ENCODE data around the gene AEN. TPM values are rescaled to one million over a fixed set of nuclear protein-coding genes. Genes with fewer than 3 reads are reported as not detected.

Gene AEN, protein sequence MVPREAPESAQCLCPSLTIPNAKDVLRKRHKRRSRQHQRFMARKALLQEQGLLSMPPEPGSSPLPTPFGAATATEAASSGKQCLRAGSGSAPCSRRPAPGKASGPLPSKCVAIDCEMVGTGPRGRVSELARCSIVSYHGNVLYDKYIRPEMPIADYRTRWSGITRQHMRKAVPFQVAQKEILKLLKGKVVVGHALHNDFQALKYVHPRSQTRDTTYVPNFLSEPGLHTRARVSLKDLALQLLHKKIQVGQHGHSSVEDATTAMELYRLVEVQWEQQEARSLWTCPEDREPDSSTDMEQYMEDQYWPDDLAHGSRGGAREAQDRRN
- 79.7 to 101 TPM (median 84.2 TPM) in 5 replicates for total RNA-seq (2022; extraction: Qiagen RNA extraction; ENCODE audit: low read depth)

DNA sequence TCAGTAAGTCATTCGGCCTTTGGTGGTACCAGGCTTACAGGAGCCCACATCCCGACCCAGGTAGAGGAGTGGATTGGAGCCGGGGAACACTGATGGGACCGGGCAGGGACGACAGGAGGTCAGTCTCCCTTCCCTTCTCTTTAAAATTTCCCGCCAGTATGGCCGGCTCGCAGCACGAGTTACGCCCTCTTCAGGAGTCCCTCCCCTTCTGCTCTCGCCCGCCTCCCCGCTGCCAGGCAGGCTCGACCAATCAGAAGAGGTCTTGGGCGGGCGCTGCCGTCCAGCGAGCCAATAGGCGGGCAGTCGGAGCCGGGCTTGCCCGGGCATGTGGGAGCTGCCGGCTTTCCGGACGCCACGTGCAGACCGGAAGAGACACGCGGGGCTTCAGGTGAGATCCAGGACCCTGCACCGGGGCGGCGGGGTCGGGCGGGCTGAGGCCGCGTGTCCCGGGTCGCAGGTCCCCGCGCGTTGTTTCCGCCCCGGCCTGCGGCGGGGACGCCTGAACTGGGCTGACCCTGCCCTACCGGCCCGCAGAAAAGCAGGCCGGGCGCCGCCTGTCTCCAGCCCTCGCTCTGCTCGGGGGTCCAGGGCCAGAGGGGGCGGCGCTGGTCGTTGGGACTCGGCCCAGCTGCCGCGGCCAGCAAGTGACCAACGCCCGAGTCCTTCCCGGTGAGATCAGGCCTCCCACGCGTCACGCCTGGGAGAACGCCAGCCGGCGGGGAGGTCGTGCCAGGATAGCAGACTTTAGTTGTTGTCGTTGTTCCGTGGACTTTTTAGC, at the start of gene AEN:
AEN (plus strand) TSS at position 346 of the 778 bp plus-strand sequence. CDS start 4,870 bp downstream, outside the sequence.

GRCh38 chr15:88638626-88639372, 17.7 kb downstream of the AEN start, which contains the start of gene ISG20:
TSS of gene ISG20 (plus strand) at chr15:88639016. CDS start at chr15:88639367, 351 bp downstream.

Other genes with a start within 250 kb of the AEN start
- 55.7 to 68.9 TPM (median 62.7 TPM) in 5 replicates for gene MRPL46, start 154.0 kb upstream of the AEN start, total RNA-seq (2022; extraction: Qiagen RNA extraction; ENCODE audit: low read depth)
- gene MRPS11, start 153.6 kb upstream of the AEN start, total RNA-seq (2022; extraction: Qiagen RNA extraction; ENCODE audit: low read depth): 106 to 126 TPM (median 122 TPM) in 5 replicates
- gene DET1, start 74.7 kb upstream of the AEN start, total RNA-seq (2022; extraction: Qiagen RNA extraction; ENCODE audit: low read depth): 5.8 to 6.5 TPM (median 6.4 TPM) in 5 replicates
- gene ISG20, start 17.7 kb downstream of the AEN start, total RNA-seq (2022; extraction: Qiagen RNA extraction; ENCODE audit: low read depth): 41.7 to 47.3 TPM (median 46.1 TPM) in 5 replicates
- gene ACAN, start 182.1 kb downstream of the AEN start, total RNA-seq (2022; extraction: Qiagen RNA extraction; ENCODE audit: low read depth): 0.09 to 0.34 TPM (median 0.13 TPM) in 5 replicates